ENCODE results near the gene NPFFR2. TPM values are rescaled to one million over a fixed set of nuclear protein-coding genes. Genes with fewer than 3 reads are reported as not detected.

Gene NPFFR2
- total RNA-seq, 1 experiment from 2014 or later: not detected

- TF ChIP-seq RAD21 (IDR thresholded peaks at IDR 0.05; ENCODE audit: low read depth) (no peak), REST (IDR thresholded peaks at IDR 0.05; ENCODE audit: low read depth) (no peak), EGR1 (IDR thresholded peaks at IDR 0.05; ENCODE audit: low read depth) (no peak), POLR2A (IDR thresholded peaks at IDR 0.05; ENCODE audit: borderline replicate concordance, extremely low read depth, insufficient read depth, insufficient read length) (no peak), TCF7L2 (IDR thresholded peaks at IDR 0.05; ENCODE audit: borderline replicate concordance, extremely low read depth, insufficient read depth, insufficient read length) (no peak), POLR2AphosphoS5 (IDR thresholded peaks at IDR 0.05; ENCODE audit: low read depth, low read length) (no peak), ELF1 (IDR thresholded peaks at IDR 0.05; ENCODE audit: borderline replicate concordance, low read depth) (no peak), MAX (IDR thresholded peaks at IDR 0.05) (no peak)
Measured at GRCh38 chr4:72194046-72194445, 162.2 kb downstream of the NPFFR2 start (continued).

GRCh38 chr4:72194453-72194852, 162.7 kb downstream of the NPFFR2 start:
- DNase-seq (ENCODE audit: low read depth, low spot score): no peak
- no peaks in the 10 kb centered on the region for H3K79me2 ChIP-seq (ENCODE audit: insufficient read depth, low read length)
- no peak overlapping the region for H3K4me3 ChIP-seq (replicated peaks in 1 of 2; ENCODE audit: low read depth in 1 of 2, low read length in 2 of 2)
- no peaks in the 10 kb centered on the region for H3K27me3 ChIP-seq (ENCODE audit: insufficient read depth, low read length)
- H3K27ac ChIP-seq (ENCODE audit: low read depth, low read length): no peak overlapping the region
- no peaks in the 10 kb centered on the region for H3K9me2 ChIP-seq (ENCODE audit: insufficient read depth)
- ChIA-PET POLR2A (no interaction called here), CTCF (no interaction called here), RAD21 (ENCODE audit: low non-redundant PET in 1 of 2, low total read pairs in 2 of 2, uncharacterized antibody in 2 of 2, unreplicated experiment in 2 of 2) (no interaction called here)
- H3K4me2 ChIP-seq (ENCODE audit: low read length): no peak overlapping the region
- H3K9me3 ChIP-seq (ENCODE audit: control insufficient read depth in 1 of 2, insufficient read depth in 1 of 2, low read depth in 1 of 2, low read length in 2 of 2): peaks cover 4 to 5% of the 10 kb centered on the region in 2 experiments; a peak in 2 of 4 replicates
- H4K20me1 ChIP-seq (ENCODE audit: insufficient read depth): no peaks in the 10 kb centered on the region; the same call in 1 of the 2 replicates
- ATAC-seq: no peak
- BruUV-seq (replicated peaks): no TSS peak
- no peak overlapping the region for H2AFZ ChIP-seq (ENCODE audit: low read depth, low read length, poor library complexity, severe bottlenecking)
- no peak overlapping the region for H3K9ac ChIP-seq (ENCODE audit: low read length)
- no peaks in the 10 kb centered on the region for H3K36me3 ChIP-seq (ENCODE audit: control insufficient read depth in 1 of 2, insufficient read depth in 2 of 2, low read length in 2 of 2)
- intact Hi-C loops (cut with micrococcal nuclease): no loop called here
- no peaks in the 10 kb centered on the region for H3K4me1 ChIP-seq (ENCODE audit: control insufficient read depth in 1 of 2, insufficient read depth in 2 of 2, low read length in 2 of 2)
- TF ChIP-seq EZH2 (IDR thresholded peaks at IDR 0.05): no peak
- no peak for TF ChIP-seq REST (IDR thresholded peaks at IDR 0.05; ENCODE audit: low read depth)
- TF ChIP-seq JUND (IDR thresholded peaks at IDR 0.05): no peak
- no peak for TF ChIP-seq RAD21 (IDR thresholded peaks at IDR 0.05; ENCODE audit: low read depth)
- no peak for TF ChIP-seq POLR2AphosphoS5 (IDR thresholded peaks at IDR 0.05; ENCODE audit: low read depth, low read length)
- no peak for TF ChIP-seq TCF7L2 (IDR thresholded peaks at IDR 0.05; ENCODE audit: borderline replicate concordance, extremely low read depth, insufficient read depth, insufficient read length)
- TF ChIP-seq SP1 (IDR thresholded peaks at IDR 0.05; ENCODE audit: low read depth): no peak
- no peak for TF ChIP-seq ZFX (IDR thresholded peaks at IDR 0.05)
- no peak for TF ChIP-seq CEBPB (IDR thresholded peaks at IDR 0.05; ENCODE audit: low read depth)
- TF ChIP-seq ATF3 (IDR thresholded peaks at IDR 0.05): no peak
- no peak for TF ChIP-seq CBX3 (IDR thresholded peaks at IDR 0.05; ENCODE audit: low read depth)
- TF ChIP-seq FOSL1 (IDR thresholded peaks at IDR 0.05; ENCODE audit: low read depth): no peak
- TF ChIP-seq MAX (IDR thresholded peaks at IDR 0.05): no peak
- no peak for TF ChIP-seq EGR1 (IDR thresholded peaks at IDR 0.05; ENCODE audit: low read depth)

Measured in HCT116 (cell line).